ENCODE data around the gene NOC2L. TPM values are rescaled to one million over a fixed set of nuclear protein-coding genes. Genes with fewer than 3 reads are reported as not detected.

Gene NOC2L
- total RNA-seq, 4 donors from 2014 or later, result 45.6 to 61.9 (median 56.3) TPM

GRCh38 chr1:998995-999724 lies 40.1 kb upstream of the NOC2L start:
- Histone ChIP-seq H3K27ac (peak overlapping the region; percentile 89), H3K4me3 (peak overlapping the region; percentile 56), H3K9me3 (no peaks in the 10 kb centered on the region), H3K4me1 (peaks cover 52% of the 10 kb centered on the region), H3K27me3 (peaks cover 75% of the 10 kb centered on the region), H3K36me3 (no peaks in the 10 kb centered on the region)
- TF ChIP-seq CTCF (IDR thresholded peaks at IDR 0.05) (no peak), EP300 (IDR thresholded peaks at IDR 0.05) (no peak), POLR2AphosphoS5 (IDR thresholded peaks at IDR 0.05) (no peak), POLR2A (IDR thresholded peaks at IDR 0.05) (no peak)
- 0% methylated on average over 11 of the region's 86 CpGs for WGBS
- peak; percentile 75 to 81 for DNase-seq (ENCODE audit: low spot score in 2 of 2)

GRCh38 chr1:998745-998994 lies 39.6 kb upstream of the NOC2L start:
- peaks cover 52% of the 10 kb centered on the region for H3K4me1 ChIP-seq
- TF ChIP-seq EP300 (IDR thresholded peaks at IDR 0.05), result no peak
- no peak for TF ChIP-seq POLR2A (IDR thresholded peaks at IDR 0.05)
- no peak for TF ChIP-seq CTCF (IDR thresholded peaks at IDR 0.05)
- TF ChIP-seq POLR2AphosphoS5 (IDR thresholded peaks at IDR 0.05), result no peak
- WGBS, result no CpG with 5 or more reads among the region's 27 CpGs
- peak overlapping the region; percentile 56 for H3K4me3 ChIP-seq
- DNase-seq (ENCODE audit: low spot score in 2 of 2), result no peak
- peak overlapping the region; percentile 89 for H3K27ac ChIP-seq
- peaks cover 70% of the 10 kb centered on the region for H3K27me3 ChIP-seq
- no peaks in the 10 kb centered on the region for H3K9me3 ChIP-seq
- H3K36me3 ChIP-seq, result no peaks in the 10 kb centered on the region

DNA sequence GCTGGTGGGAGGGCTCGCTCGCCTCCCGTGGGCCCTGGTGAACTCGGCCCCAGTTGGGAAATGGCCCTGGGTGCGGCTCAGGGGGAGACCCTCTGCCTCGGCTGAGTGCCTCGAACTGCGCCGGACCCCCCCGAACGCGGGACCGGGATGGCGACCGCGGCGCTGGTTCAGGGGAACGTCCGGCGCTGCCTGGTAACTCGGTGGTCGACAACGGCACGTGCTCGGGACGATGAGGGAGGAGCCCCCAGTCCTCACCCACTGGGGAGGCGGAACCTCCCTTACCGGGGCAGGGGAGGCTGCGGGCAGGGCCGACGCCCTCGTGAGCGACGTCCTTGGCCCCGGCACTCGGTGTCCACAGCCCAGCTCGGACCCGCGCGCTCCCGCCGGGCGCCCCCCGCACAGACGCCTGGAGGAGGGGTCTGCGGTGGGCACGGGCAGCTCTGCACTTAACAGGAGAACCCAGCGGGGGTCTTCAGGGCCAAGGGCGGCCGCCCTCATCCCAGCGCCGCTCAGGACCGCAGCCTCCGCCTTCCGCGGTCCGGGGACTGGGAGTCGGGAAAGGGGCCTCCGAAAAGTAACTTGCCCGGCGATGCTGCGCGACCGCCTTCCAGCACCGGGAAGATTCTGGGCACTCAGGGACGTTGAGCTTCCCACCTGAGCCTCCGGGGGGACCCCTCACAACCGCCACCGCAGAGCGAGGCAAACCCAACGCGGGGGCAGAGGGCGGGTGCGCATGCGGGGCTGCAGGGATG lies 39.1 kb upstream of the NOC2L start:
- H3K27me3 ChIP-seq, result peaks cover 65% of the 10 kb centered on the region
- peaks cover 48% of the 10 kb centered on the region for H3K4me1 ChIP-seq
- TF ChIP-seq CTCF (IDR thresholded peaks at IDR 0.05) (no peak), POLR2AphosphoS5 (IDR thresholded peaks at IDR 0.05) (no peak), EP300 (IDR thresholded peaks at IDR 0.05) (no peak), POLR2A (IDR thresholded peaks at IDR 0.05) (no peak)
- 71% methylated on average over 21 of the region's 75 CpGs for WGBS
- H3K36me3 ChIP-seq, result no peaks in the 10 kb centered on the region
- no peaks in the 10 kb centered on the region for H3K9me3 ChIP-seq
- H3K27ac ChIP-seq, result no peak overlapping the region
- peak overlapping the region; percentile 56 for H3K4me3 ChIP-seq
- DNase-seq (ENCODE audit: low spot score in 2 of 2), result peak; percentile 64 to 80

- WGBS, result 100% methylated on average over 1 of the region's 3 CpGs
- Histone ChIP-seq H3K4me3 (no peak overlapping the region), H3K36me3 (no peaks in the 10 kb centered on the region), H3K4me1 (peaks cover 44% of the 10 kb centered on the region), H3K9me3 (no peaks in the 10 kb centered on the region), H3K27ac (no peak overlapping the region), H3K27me3 (peaks cover 61% of the 10 kb centered on the region)
- TF ChIP-seq POLR2AphosphoS5 (IDR thresholded peaks at IDR 0.05) (no peak), POLR2A (IDR thresholded peaks at IDR 0.05) (no peak), EP300 (IDR thresholded peaks at IDR 0.05) (no peak), CTCF (IDR thresholded peaks at IDR 0.05) (no peak)
- DNase-seq (ENCODE audit: low spot score in 2 of 2), result no peak
Observed at GRCh38 chr1:997713-997992, 38.6 kb upstream of the NOC2L start.

- H3K27me3 ChIP-seq, result peaks cover 65% of the 10 kb centered on the region
- TF ChIP-seq EP300 (IDR thresholded peaks at IDR 0.05), result no peak
- TF ChIP-seq POLR2A (IDR thresholded peaks at IDR 0.05), result no peak
- TF ChIP-seq POLR2AphosphoS5 (IDR thresholded peaks at IDR 0.05), result no peak
- TF ChIP-seq CTCF (IDR thresholded peaks at IDR 0.05), result no peak
- WGBS, result 62% methylated on average over 13 of the region's 24 CpGs
Observed at GRCh38 chr1:996851-997712, 38.0 kb upstream of the NOC2L start.

More at GRCh38 chr1:996851-997712, 38.0 kb upstream of the NOC2L start:
- Histone ChIP-seq H3K27ac (no peak overlapping the region), H3K36me3 (no peaks in the 10 kb centered on the region), H3K4me1 (peaks cover 44% of the 10 kb centered on the region), H3K9me3 (no peaks in the 10 kb centered on the region), H3K4me3 (no peak overlapping the region)
- peak; percentile 67 to 74 for DNase-seq (ENCODE audit: low spot score in 2 of 2)
